ENCODE measurements around the gene SNAPIN. TPM values are rescaled to one million over a fixed set of nuclear protein-coding genes. Genes with fewer than 3 reads are reported as not detected.

The SNAPIN gene
- total and polyA plus RNA-seq, 9 of the 15 experiments (the other 6 are each of a cell fraction or from before 2014, with no cell fraction given), result 11.2 to 43.9 (median 32.3) TPM

GRCh38 chr1:153633754-153634665 lies 24.5 kb upstream of the SNAPIN start, which contains the start of gene CHTOP (continued):
- TF ChIP-seq BMI1 (IDR thresholded peaks at IDR 0.05; ENCODE audit: low read length), result no peak
- TF ChIP-seq VEZF1 (CRISPR knock-in tag; IDR thresholded peaks at IDR 0.05), result peak; percentile 78
- TF ChIP-seq HMGN3 (IDR thresholded peaks at IDR 0.05; ENCODE audit: borderline replicate concordance, extremely low read depth, insufficient read length, low read depth, low read length), result peak; percentile 67
- no peak for TF ChIP-seq NR2C2 (CRISPR knock-in tag; IDR thresholded peaks at IDR 0.05)
- TF ChIP-seq NR2C2 (tag; IDR thresholded peaks at IDR 0.05), result peak; percentile 71; the same call in 1 of the 2 replicates
- 0 out of 4 replicates have a peak, but pooled peaks of 1 of the 2 experiments have one; percentile 36 for TF ChIP-seq TBL1XR1 (IDR thresholded peaks at IDR 0.05; ENCODE audit: low read length in 2 of 2)
- TF ChIP-seq HNRNPK (IDR thresholded peaks at IDR 0.05; ENCODE audit: low read depth, low read length, poor library complexity, severe bottlenecking), result no peak
- TF ChIP-seq CHD4 (IDR thresholded peaks at IDR 0.05; ENCODE audit: insufficient read depth, insufficient replicate concordance, low read depth, low read length, poor library complexity, severe bottlenecking), result no peak
- TF ChIP-seq JUN (IDR thresholded peaks at IDR 0.05; ENCODE audit: borderline replicate concordance, low read depth, low read length), result peak; percentile 82
- TF ChIP-seq JUN (CRISPR knock-in tag; IDR thresholded peaks at IDR 0.05; ENCODE audit: borderline replicate concordance), result no peak
- TF ChIP-seq CCNT2 (IDR thresholded peaks at IDR 0.05; ENCODE audit: borderline replicate concordance, extremely low read depth, insufficient read length, low read depth, low read length), result peak; percentile 44
- peak; percentile 72; the same call in 1 of the 2 replicates for TF ChIP-seq ATF6 (CRISPR knock-in tag; IDR thresholded peaks at IDR 0.05)
- TF ChIP-seq MEF2D (tag; conservative IDR thresholded peaks at IDR 0.05; ENCODE audit: low read depth), result 0 out of 2 replicates have a peak, but pooled peaks have one; percentile 52
- peak; percentile 99 for TF ChIP-seq NFRKB (IDR thresholded peaks at IDR 0.05; ENCODE audit: low read depth)
- peak; percentile 66; the same call in 1 of the 2 replicates for TF ChIP-seq ELF4 (CRISPR knock-in tag; IDR thresholded peaks at IDR 0.05)
- TF ChIP-seq ZHX1 (conservative IDR thresholded peaks at IDR 0.05; ENCODE audit: low read length), result peak; percentile 12; the same call in 1 of the 2 replicates
- peak; percentile 88 for TF ChIP-seq E2F5 (CRISPR knock-in tag; IDR thresholded peaks at IDR 0.05)
- no peak for TF ChIP-seq TCF3 (CRISPR knock-in tag; IDR thresholded peaks at IDR 0.05)
- no peak for TF ChIP-seq RBM34 (IDR thresholded peaks at IDR 0.05; ENCODE audit: borderline replicate concordance, insufficient read depth, low read length)

Measured in K562 (cell line).